IPS-20b (cell line): Measurements from ENCODE around the gene FOXB2.

ENCODE experiments used
- H3K27ac ChIP-seq: one replicate; pipeline ENCODE4 v1.5.1; 2013; ENCODE audit warnings: low read length
- H3K27me3 ChIP-seq: 2 replicates; pipeline ENCODE4 v1.6.1; 2013; ENCODE audit warnings: mild to moderate bottlenecking, low read length, inconsistent platforms; ENCODE audit not compliant: insufficient read depth
- H3K36me3 ChIP-seq: 2 replicates; pipeline ENCODE4 v1.6.1; 2013; ENCODE audit warnings: low read depth, mild to moderate bottlenecking, inconsistent platforms, low read length, moderate library complexity; ENCODE audit not compliant: insufficient read depth
- H3K4me1 ChIP-seq: 2 replicates; pipeline ENCODE4 v1.6.1; 2013; ENCODE audit warnings: mild to moderate bottlenecking, control low read depth, inconsistent platforms, low read length, moderate library complexity; ENCODE audit not compliant: insufficient read depth
- H3K4me3 ChIP-seq: 2 replicates; pipeline ENCODE4 v1.5.1; 2013; ENCODE audit warnings: mild to moderate bottlenecking, low read length, inconsistent platforms
- H3K9ac ChIP-seq: 2 replicates; pipeline ENCODE4 v1.6.1; 2013; ENCODE audit warnings: low read depth, mild to moderate bottlenecking, inconsistent platforms, low read length, moderate library complexity
- H3K9me3 ChIP-seq: 2 replicates; pipeline ENCODE4 v1.6.1; 2013; ENCODE audit warnings: mild to moderate bottlenecking, low read depth, low read length, inconsistent platforms; ENCODE audit not compliant: insufficient read depth

FOXB2 gene

DNA sequence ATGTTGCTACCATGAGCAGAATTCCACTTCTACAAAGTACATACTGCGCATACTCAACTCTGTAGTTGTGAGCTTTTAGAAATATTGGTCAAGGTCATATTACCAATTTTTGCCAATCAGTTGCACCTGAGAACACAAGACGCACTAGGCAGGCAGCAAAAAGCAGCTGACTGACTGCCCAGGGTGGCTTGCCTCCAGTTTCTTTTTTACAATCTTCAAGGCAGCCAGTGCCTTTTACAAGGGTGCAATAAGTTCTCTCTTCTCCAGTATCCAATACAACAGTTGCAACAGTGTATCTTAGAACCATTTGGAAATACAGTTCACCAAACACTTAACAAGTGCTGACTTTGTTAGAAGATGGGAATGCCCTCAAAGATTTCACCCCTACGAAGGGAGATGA lies 16.1 kb upstream of the FOXB2 start:
- Histone ChIP-seq H3K9ac (no peak overlapping the region), H3K27me3 (no peaks in the 10 kb centered on the region), H3K4me3 (no peak overlapping the region), H3K36me3 (no peaks in the 10 kb centered on the region), H3K4me1 (no peaks in the 10 kb centered on the region), H3K9me3 (no peaks in the 10 kb centered on the region), H3K27ac (no peak overlapping the region)

GRCh38 chr9:77005216-77005615 lies 14.2 kb upstream of the FOXB2 start:
- no peaks in the 10 kb centered on the region for H3K4me1 ChIP-seq

GRCh38 chr9:77010527-77010926 lies 8.9 kb upstream of the FOXB2 start:
- H3K27ac ChIP-seq = no peak overlapping the region
- H3K9me3 ChIP-seq = no peaks in the 10 kb centered on the region; the same call in 1 of the 2 replicates
- H3K9ac ChIP-seq = no peak overlapping the region
- peaks cover 24% of the 10 kb centered on the region for H3K4me1 ChIP-seq
- H3K27me3 ChIP-seq = peaks cover 59% of the 10 kb centered on the region
- H3K36me3 ChIP-seq = no peaks in the 10 kb centered on the region
- H3K4me3 ChIP-seq = no peak overlapping the region

More at GRCh38 chr9:77005216-77005615, 14.2 kb upstream of the FOXB2 start:
- Histone ChIP-seq H3K4me3 (no peak overlapping the region), H3K9me3 (no peaks in the 10 kb centered on the region), H3K27ac (no peak overlapping the region), H3K36me3 (no peaks in the 10 kb centered on the region), H3K9ac (no peak overlapping the region), H3K27me3 (peaks cover 6% of the 10 kb centered on the region)

GRCh38 chr9:77011973-77012821 lies 7.3 kb upstream of the FOXB2 start:
- no peaks in the 10 kb centered on the region; the same call in 1 of the 2 replicates for H3K9me3 ChIP-seq
- peaks cover 34% of the 10 kb centered on the region for H3K4me1 ChIP-seq
- H3K27me3 ChIP-seq = peaks cover 76% of the 10 kb centered on the region
- peak overlapping the region; percentile 35; the same call in 1 of the 2 replicates for H3K9ac ChIP-seq
- H3K4me3 ChIP-seq = peak overlapping the region; percentile 52
- H3K36me3 ChIP-seq = no peaks in the 10 kb centered on the region
- no peak overlapping the region for H3K27ac ChIP-seq

GRCh38 chr9:77013206-77013931 lies 6.1 kb upstream of the FOXB2 start:
- H3K4me3 ChIP-seq = peak overlapping the region; percentile 70; the same call in 1 of the 2 replicates
- H3K9ac ChIP-seq = no peak overlapping the region
- H3K27ac ChIP-seq = no peak overlapping the region

GRCh38 chr9:77013932-77014596 lies 5.4 kb upstream of the FOXB2 start:
- Histone ChIP-seq H3K4me3 (peak overlapping the region; percentile 70), H3K9ac (no peak overlapping the region), H3K9me3 (no peaks in the 10 kb centered on the region; the same call in 1 of the 2 replicates), H3K4me1 (peaks cover 43% of the 10 kb centered on the region), H3K27ac (no peak overlapping the region), H3K36me3 (no peaks in the 10 kb centered on the region), H3K27me3 (peaks cover 94% of the 10 kb centered on the region)

More at GRCh38 chr9:77013206-77013931, 6.1 kb upstream of the FOXB2 start:
- peaks cover 43% of the 10 kb centered on the region for H3K4me1 ChIP-seq
- H3K36me3 ChIP-seq = no peaks in the 10 kb centered on the region
- peaks cover 87% of the 10 kb centered on the region for H3K27me3 ChIP-seq
- no peaks in the 10 kb centered on the region; the same call in 1 of the 2 replicates for H3K9me3 ChIP-seq

DNA sequence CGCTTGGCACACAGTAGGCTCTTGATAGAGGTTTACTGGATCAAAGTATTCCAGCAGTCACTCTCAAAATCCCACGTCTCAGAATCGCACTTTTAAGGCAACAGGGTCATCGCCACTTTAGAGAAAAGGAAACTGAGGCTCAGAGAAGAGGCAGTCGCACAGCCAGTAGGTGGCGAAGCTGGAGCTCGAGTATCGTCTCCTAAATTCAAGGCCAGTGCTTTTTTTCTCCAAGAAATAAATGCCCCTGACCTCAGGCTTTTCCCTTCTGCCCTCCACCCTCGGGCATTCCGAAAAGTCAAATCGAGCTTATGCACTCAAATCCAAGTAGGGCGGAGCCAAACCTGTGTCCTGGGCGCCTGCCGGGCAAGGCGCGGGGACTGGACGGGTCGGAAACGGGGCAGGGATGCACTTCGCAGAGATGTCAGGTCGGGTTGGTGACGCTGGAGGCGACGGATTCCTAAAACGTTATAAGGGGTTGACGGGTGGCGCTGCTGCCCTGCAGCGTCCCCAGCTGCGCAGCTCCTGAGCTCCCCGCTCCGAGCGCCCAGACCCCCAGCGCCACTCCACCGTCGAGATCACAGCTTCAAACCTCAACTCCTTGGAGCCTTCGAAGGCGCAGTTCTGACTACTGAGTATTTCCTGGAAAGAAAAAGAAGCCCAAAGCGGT lies 4.7 kb upstream of the FOXB2 start:
- Histone ChIP-seq H3K9me3 (no peaks in the 10 kb centered on the region; the same call in 1 of the 2 replicates), H3K4me1 (peaks cover 43% of the 10 kb centered on the region), H3K36me3 (no peaks in the 10 kb centered on the region), H3K4me3 (peak overlapping the region; percentile 70), H3K27ac (no peak overlapping the region), H3K9ac (no peak overlapping the region), H3K27me3 (peaks cover 100% of the 10 kb centered on the region)

DNA sequence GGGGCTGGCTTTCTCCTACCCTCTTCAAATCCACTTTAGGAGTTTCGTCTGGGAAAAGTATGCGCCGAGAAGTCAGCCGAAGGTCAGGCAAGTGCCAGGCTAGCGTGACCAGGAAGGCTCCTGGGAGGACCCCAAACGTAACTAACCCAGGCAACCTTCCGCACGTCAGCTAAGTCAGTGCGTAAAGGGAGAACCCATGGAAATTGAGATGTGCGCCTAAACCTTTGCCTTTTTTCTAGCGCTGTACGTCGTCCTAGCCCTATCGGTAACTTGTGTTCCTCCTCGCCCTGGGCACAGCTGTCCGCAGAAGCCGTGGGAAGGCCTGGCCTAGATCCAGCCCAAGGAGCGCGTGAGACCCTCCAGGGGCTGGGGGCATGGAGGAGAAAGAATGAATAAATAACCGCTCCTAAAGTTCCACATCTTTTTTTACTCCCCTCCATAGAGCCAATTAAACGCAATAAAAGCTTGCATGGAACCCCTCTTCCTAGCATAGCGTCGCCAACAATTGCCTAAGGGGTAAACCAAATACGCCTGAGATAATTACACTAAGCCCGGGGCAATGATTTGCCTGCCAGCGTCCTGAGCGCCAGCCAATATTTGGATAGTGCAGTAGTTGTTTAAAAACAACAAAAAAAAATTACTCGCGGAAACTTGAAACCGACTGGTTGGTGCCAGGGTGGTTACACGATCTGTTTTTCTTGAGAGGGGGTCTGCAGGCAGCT lies 4.0 kb upstream of the FOXB2 start:
- no peak overlapping the region for H3K9ac ChIP-seq
- no peaks in the 10 kb centered on the region for H3K36me3 ChIP-seq
- H3K4me1 ChIP-seq = peaks cover 43% of the 10 kb centered on the region
- peak overlapping the region; percentile 70 for H3K4me3 ChIP-seq
- H3K27ac ChIP-seq = no peak overlapping the region
- H3K9me3 ChIP-seq = no peaks in the 10 kb centered on the region; the same call in 1 of the 2 replicates
- H3K27me3 ChIP-seq = peaks cover 99% of the 10 kb centered on the region

DNA sequence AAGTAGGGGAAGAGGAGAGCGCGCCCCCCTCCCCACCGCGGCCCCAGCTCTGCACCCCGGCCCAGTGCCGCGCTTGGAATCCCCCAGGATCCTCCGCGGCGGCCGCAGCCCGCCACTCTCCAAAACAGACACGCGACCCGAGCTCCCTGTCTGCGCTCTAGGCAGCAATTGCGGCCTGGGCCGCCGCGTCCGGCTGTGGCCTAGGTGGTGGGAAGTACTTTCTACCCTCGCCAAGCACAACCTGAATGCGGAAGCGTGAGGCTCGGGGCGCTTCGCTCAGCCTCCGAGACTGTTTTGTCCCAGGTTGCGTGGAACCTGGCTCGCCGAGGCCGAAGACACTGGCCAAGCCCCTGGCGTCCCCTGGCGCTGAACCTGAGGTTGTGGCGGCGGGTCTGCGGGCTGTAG lies 3.3 kb upstream of the FOXB2 start:
- Histone ChIP-seq H3K36me3 (no peaks in the 10 kb centered on the region), H3K4me3 (peak overlapping the region; percentile 70), H3K27ac (no peak overlapping the region), H3K9me3 (no peaks in the 10 kb centered on the region; the same call in 1 of the 2 replicates), H3K4me1 (peaks cover 43% of the 10 kb centered on the region), H3K9ac (peak overlapping the region; percentile 46; the same call in 1 of the 2 replicates), H3K27me3 (peaks cover 99% of the 10 kb centered on the region)

- Histone ChIP-seq H3K9me3 (no peaks in the 10 kb centered on the region; the same call in 1 of the 2 replicates), H3K4me1 (peaks cover 47% of the 10 kb centered on the region), H3K36me3 (no peaks in the 10 kb centered on the region), H3K4me3 (peak overlapping the region; percentile 70), H3K27ac (no peak overlapping the region), H3K9ac (peak overlapping the region; percentile 46; the same call in 1 of the 2 replicates), H3K27me3 (peaks cover 99% of the 10 kb centered on the region)
Observed at GRCh38 chr9:77016526-77017504, 2.6 kb upstream of the FOXB2 start.
